ENCODE measurements around the gene C9orf78. TPM values are rescaled to one million over a fixed set of nuclear protein-coding genes. Genes with fewer than 3 reads are reported as not detected.

C9orf78 gene
- total and polyA plus RNA-seq, 2 experiments from 2014 or later, result 43.8 to 47.9 TPM

DNA sequence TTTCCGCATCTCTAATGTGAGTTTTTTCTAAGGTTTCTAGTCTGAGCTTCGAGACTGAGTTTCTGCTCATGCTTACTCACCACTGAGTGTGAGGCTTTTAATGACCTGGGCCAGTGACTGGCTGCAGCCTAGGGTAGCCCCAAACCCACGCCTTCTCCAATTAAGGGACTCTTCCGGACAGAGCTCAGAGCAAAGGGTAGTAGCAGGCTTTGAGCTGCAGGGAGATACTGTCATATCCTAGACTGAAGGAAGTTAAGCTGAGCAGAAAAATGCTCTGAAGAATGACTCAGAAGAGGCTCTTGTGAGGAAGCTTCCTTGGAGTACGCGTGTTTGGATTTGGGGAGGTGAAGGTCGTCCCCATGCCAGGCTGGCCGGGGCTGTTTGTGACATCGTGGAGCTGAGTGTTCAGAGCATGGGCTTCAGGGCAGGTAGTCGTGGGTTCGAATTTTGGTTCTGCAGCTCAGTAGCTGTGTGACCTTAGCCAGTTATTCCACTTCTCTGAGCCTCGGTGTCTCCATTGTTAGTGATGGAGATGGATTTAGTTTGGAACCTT, 3.7 kb upstream of the C9orf78 start:
- Histone ChIP-seq H2AFZ (no peak overlapping the region), H3K9me2 (replicated peaks; ENCODE audit: insufficient read depth) (no peaks in the 10 kb centered on the region), H4K20me1 (ENCODE audit: insufficient read depth, poor library complexity, severe bottlenecking) (no peaks in the 10 kb centered on the region), H3K9me3 (ENCODE audit: low read depth) (no peaks in the 10 kb centered on the region), H3K27me3 (no peaks in the 10 kb centered on the region), H3K36me3 (replicated peaks; ENCODE audit: insufficient read depth, low read depth) (no peaks in the 10 kb centered on the region), H3K4me3 (no peak overlapping the region), H3K79me2 (peaks cover 37% of the 10 kb centered on the region), H3K27ac (no peak overlapping the region), H3K4me2 (no peak overlapping the region), H3K4me1 (ENCODE audit: insufficient read depth) (no peaks in the 10 kb centered on the region)
- DNase-seq (ENCODE audit: low spot score), result no peak
- no peak for TF ChIP-seq EZH2phosphoT487 (IDR thresholded peaks at IDR 0.05; ENCODE audit: low read depth, severe bottlenecking, unreplicated experiment)
- TF ChIP-seq, protein P1, sequence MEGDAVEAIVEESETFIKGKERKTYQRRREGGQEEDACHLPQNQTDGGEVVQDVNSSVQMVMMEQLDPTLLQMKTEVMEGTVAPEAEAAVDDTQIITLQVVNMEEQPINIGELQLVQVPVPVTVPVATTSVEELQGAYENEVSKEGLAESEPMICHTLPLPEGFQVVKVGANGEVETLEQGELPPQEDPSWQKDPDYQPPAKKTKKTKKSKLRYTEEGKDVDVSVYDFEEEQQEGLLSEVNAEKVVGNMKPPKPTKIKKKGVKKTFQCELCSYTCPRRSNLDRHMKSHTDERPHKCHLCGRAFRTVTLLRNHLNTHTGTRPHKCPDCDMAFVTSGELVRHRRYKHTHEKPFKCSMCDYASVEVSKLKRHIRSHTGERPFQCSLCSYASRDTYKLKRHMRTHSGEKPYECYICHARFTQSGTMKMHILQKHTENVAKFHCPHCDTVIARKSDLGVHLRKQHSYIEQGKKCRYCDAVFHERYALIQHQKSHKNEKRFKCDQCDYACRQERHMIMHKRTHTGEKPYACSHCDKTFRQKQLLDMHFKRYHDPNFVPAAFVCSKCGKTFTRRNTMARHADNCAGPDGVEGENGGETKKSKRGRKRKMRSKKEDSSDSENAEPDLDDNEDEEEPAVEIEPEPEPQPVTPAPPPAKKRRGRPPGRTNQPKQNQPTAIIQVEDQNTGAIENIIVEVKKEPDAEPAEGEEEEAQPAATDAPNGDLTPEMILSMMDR (IDR thresholded peaks at IDR 0.05; ENCODE audit: poor library complexity), result no peak
- no peak for TF ChIP-seq EZH2 (IDR thresholded peaks at IDR 0.05; ENCODE audit: borderline replicate concordance)
- 82% methylated on average over 12 of the region's 12 CpGs for whole genome bisulfite sequencing (ENCODE audit: low lambda C conversion rate, missing lambda C conversion rate)

DNA sequence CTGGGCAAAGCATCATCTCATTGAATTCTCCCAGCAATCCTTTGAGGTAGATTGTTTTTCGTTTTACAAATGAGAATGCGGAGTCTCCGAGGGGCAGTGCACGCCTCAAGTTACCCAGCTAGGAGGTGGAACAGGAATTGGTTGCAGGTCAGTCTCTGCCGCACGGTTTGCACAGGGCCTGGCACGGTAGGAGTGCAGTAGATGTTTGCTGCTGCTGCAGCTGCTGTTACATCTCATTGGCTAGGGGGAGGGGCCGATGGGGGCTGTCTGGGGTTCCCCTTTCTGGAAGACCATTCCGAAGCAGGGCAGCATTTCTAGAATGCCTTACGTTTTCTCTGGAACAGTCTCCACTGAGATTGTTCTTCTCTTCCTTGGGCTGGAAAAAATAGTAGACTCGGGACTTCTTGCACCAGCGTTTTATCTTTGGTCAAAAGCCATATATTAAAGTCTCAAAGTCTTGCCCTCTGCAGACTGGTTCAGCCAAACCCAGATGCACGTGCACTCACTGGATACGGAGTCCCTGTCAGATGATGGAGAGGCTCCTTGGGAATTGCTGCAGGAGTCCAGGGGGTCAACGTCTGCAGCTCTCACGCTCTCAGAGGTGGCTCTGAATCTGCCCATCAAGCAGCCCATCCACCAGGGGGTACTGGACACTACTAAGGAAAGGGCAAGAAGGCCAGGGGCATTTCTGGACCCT, 1.4 kb upstream of the C9orf78 start:
- H3K27ac ChIP-seq, result no peak overlapping the region
- no peak for TF ChIP-seq EZH2 (IDR thresholded peaks at IDR 0.05; ENCODE audit: borderline replicate concordance)

DNA sequence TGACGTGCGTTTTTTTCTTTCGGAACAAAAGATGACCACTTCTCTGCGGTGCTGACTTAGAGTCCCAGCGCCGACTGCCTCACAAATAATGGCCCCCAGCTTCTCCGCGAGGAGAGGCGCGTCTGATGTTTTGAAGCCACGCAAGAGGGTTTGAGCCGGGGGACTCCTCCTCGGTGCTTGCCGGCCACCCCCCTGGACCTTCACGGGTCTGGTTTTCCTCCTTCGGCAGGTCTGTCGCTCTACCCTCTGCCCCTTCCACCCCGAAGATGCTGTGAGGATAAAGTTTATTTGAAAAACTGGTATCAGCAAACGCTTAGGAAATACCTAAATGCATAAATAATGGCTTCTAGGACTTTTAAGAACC, 767 bp upstream of the C9orf78 start:
- no peaks in the 10 kb centered on the region for H3K4me1 ChIP-seq (ENCODE audit: insufficient read depth)
- H3K9me3 ChIP-seq (ENCODE audit: low read depth), result no peaks in the 10 kb centered on the region
- peak overlapping the region; percentile 75 for H2AFZ ChIP-seq
- H3K27me3 ChIP-seq, result no peaks in the 10 kb centered on the region
- no peak for DNase-seq (ENCODE audit: low spot score)
- H3K9me2 ChIP-seq (replicated peaks; ENCODE audit: insufficient read depth), result no peaks in the 10 kb centered on the region
- H4K20me1 ChIP-seq (ENCODE audit: insufficient read depth, poor library complexity, severe bottlenecking), result no peaks in the 10 kb centered on the region
- peak overlapping the region; percentile 88 for H3K27ac ChIP-seq
- TF ChIP-seq, protein P1 (IDR thresholded peaks at IDR 0.05; ENCODE audit: poor library complexity), result no peak
- TF ChIP-seq EZH2phosphoT487 (IDR thresholded peaks at IDR 0.05; ENCODE audit: low read depth, severe bottlenecking, unreplicated experiment), result no peak
- TF ChIP-seq EZH2 (IDR thresholded peaks at IDR 0.05; ENCODE audit: borderline replicate concordance), result no peak
- no peaks in the 10 kb centered on the region for H3K36me3 ChIP-seq (replicated peaks; ENCODE audit: insufficient read depth, low read depth)
- 2% methylated on average over 19 of the region's 19 CpGs for WGBS (ENCODE audit: low lambda C conversion rate, missing lambda C conversion rate)
- H3K4me3 ChIP-seq, result peak overlapping the region; percentile 91
- H3K4me2 ChIP-seq, result peak overlapping the region; percentile 89
- H3K79me2 ChIP-seq, result peaks cover 42% of the 10 kb centered on the region

More for the DNA sequence above, 1.4 kb upstream of the C9orf78 start:
- Histone ChIP-seq H3K4me1 (ENCODE audit: insufficient read depth) (no peaks in the 10 kb centered on the region), H3K79me2 (peaks cover 42% of the 10 kb centered on the region), H3K4me2 (peak overlapping the region; percentile 89), H3K27me3 (no peaks in the 10 kb centered on the region), H2AFZ (no peak overlapping the region), H3K9me2 (replicated peaks; ENCODE audit: insufficient read depth) (no peaks in the 10 kb centered on the region), H4K20me1 (ENCODE audit: insufficient read depth, poor library complexity, severe bottlenecking) (no peaks in the 10 kb centered on the region), H3K36me3 (replicated peaks; ENCODE audit: insufficient read depth, low read depth) (no peaks in the 10 kb centered on the region), H3K9me3 (ENCODE audit: low read depth) (no peaks in the 10 kb centered on the region), H3K4me3 (peak overlapping the region; percentile 91)
- DNase-seq (ENCODE audit: low spot score), result no peak
- 56% methylated on average over 15 of the region's 16 CpGs for WGBS (ENCODE audit: low lambda C conversion rate, missing lambda C conversion rate)

DNA sequence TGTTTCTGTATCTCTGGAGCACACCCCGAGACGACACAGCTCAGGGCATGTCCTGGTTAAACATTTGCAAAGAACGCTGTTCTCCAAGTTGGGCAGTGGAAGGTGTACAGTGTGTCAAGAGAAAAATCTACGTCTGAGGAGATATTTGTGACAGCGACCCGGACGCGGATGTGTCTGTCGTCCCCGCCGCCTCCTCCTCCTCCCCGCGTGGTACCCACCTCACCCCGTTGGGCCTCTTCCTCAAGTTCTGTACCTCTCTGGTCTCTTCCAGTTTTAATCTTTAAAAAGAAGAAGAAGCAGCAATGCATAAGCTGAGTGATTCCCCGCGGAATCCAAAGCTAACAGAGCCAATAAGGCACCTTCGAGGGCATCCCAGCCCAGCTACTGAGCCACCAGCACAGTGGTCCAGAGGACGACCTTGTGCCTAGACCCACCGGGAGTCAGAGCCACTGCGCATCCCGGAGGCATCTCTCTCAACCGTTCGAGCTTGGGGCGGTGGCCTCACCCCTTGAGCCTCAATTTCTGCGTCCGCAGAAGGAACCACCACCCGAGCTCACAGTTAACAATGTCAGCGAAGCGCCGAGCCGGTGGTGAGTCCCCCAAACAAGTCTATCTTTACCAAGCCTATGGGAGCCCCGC, 467 bp downstream of the C9orf78 start:
- WGBS (ENCODE audit: low lambda C conversion rate, missing lambda C conversion rate), result 5% methylated on average over 31 of the region's 32 CpGs
- Histone ChIP-seq H3K9me3 (ENCODE audit: low read depth) (no peaks in the 10 kb centered on the region), H3K9me2 (replicated peaks; ENCODE audit: insufficient read depth) (no peaks in the 10 kb centered on the region), H3K27me3 (no peaks in the 10 kb centered on the region), H3K4me2 (peak overlapping the region; percentile 88), H4K20me1 (ENCODE audit: insufficient read depth, poor library complexity, severe bottlenecking) (no peaks in the 10 kb centered on the region), H3K79me2 (peaks cover 42% of the 10 kb centered on the region), H2AFZ (peak overlapping the region; percentile 93), H3K27ac (peak overlapping the region; percentile 83), H3K4me1 (ENCODE audit: insufficient read depth) (no peaks in the 10 kb centered on the region), H3K4me3 (peak overlapping the region; percentile 77), H3K36me3 (replicated peaks; ENCODE audit: insufficient read depth, low read depth) (no peaks in the 10 kb centered on the region)
- TF ChIP-seq EZH2phosphoT487 (IDR thresholded peaks at IDR 0.05; ENCODE audit: low read depth, severe bottlenecking, unreplicated experiment) (no peak), EZH2 (IDR thresholded peaks at IDR 0.05; ENCODE audit: borderline replicate concordance) (no peak)
- TF ChIP-seq, protein P1 (IDR thresholded peaks at IDR 0.05; ENCODE audit: poor library complexity), result no peak
- DNase-seq (ENCODE audit: low spot score), result peak; percentile 23
